ENCODE data around the gene SETD1A. TPM values are rescaled to one million over a fixed set of nuclear protein-coding genes. Genes with fewer than 3 reads are reported as not detected.
A peak's percentile ranks its signal among the peaks of the same experiment; 100 is the strongest.

The SETD1A gene
- total and polyA plus RNA-seq, 2 of the 8 experiments (the other 6 are each of a cell fraction or from before 2014, with no cell fraction given) = 4.8 to 29.0 TPM

DNA sequence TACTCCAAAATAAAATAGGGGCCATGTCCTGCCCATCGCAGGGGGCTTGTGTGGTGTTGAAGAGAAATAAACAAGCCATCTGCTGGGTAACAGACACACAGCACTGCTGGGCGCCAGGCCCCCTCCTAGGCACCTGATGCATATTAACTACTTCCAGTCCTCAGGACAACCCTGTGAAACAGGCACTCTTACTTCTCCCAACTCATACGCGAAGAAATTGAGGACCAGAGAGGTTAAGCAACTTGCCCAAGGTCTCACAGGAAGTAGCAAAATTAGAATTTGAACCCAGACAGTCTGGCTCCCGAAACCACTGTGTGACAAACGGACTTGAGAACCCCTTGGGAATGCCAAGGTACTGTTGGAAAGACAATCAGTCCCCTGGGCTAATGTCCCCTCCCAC, 50.1 kb downstream of the SETD1A start:
- Histone ChIP-seq H3K36me3 (ENCODE audit: control insufficient read depth in 2 of 4, insufficient read depth in 4 of 4, low read length in 3 of 4) (no peaks in the 10 kb centered on the region), H2AFZ (ENCODE audit: low read length) (no peak overlapping the region), H4K91ac (replicated peaks; ENCODE audit: insufficient read length, low read length) (no peak overlapping the region), H3K79me2 (ENCODE audit: control insufficient read depth in 1 of 2, insufficient read depth in 2 of 2, low read length in 2 of 2) (peaks cover 0 to 4% of the 10 kb centered on the region in 2 experiments; a peak in 1 of 4 replicates), H3K4me1 (replicated peaks in 1 of 4; ENCODE audit: control insufficient read depth in 3 of 4, insufficient read depth in 4 of 4, low read length in 3 of 4) (peaks cover 4 to 18% (median 6%) of the 10 kb centered on the region in 4 experiments), H3K4ac (replicated peaks; ENCODE audit: insufficient read length, low read depth, low read length) (no peak overlapping the region), H2BK20ac (ENCODE audit: low read length) (no peak overlapping the region), H4K20me1 (replicated peaks in 1 of 2; ENCODE audit: control insufficient read depth in 1 of 2, insufficient read depth in 2 of 2, low read length in 2 of 2) (peaks cover 0 to 4% of the 10 kb centered on the region in 2 experiments), H2AK5ac (ENCODE audit: low read depth, low read length) (no peak overlapping the region), H3K14ac (ENCODE audit: insufficient read length) (no peak overlapping the region), H3K27me3 (replicated peaks in 1 of 4; ENCODE audit: control insufficient read depth in 3 of 4, extremely low read depth in 1 of 4, insufficient read depth in 3 of 4, low read length in 3 of 4) (no peaks in the 10 kb centered on the region; a peak in 2 of 7 replicates), H3K79me1 (ENCODE audit: low read depth, low read length) (0 out of 2 replicates have a peak, but pooled peaks cover 6% of the 10 kb centered on the region), H3K9me3 (ENCODE audit: insufficient read depth in 2 of 2, low read depth in 1 of 2, low read length in 1 of 2) (no peaks in the 10 kb centered on the region), H3K23me2 (ENCODE audit: low read depth, low read length) (peaks cover 1% of the 10 kb centered on the region; the same call in 1 of the 2 replicates), H3K18ac (ENCODE audit: extremely low read depth, low read length) (no peak overlapping the region), H2BK15ac (ENCODE audit: low read length) (no peak overlapping the region), H3K56ac (replicated peaks; ENCODE audit: insufficient read length, low read depth, low read length) (no peak overlapping the region), H4K8ac (ENCODE audit: extremely low read depth, insufficient read depth, low read length) (no peak overlapping the region), H2BK5ac (ENCODE audit: low read depth, low read length) (no peak overlapping the region), H2BK120ac (replicated peaks; ENCODE audit: low read depth, low read length) (no peak overlapping the region), H3K4me2 (ENCODE audit: insufficient read depth in 1 of 2, low read depth in 2 of 2, low read length in 2 of 2) (peak overlapping the region in 1 of 2 experiments; percentile 31; a peak in 1 of 4 replicates), H4K5ac (ENCODE audit: insufficient read length, low read depth, low read length) (no peak overlapping the region), H3K27ac (ENCODE audit: low read depth, low read length) (no peak overlapping the region), H2BK12ac (ENCODE audit: low read depth, low read length) (no peak overlapping the region), H3K9ac (replicated peaks in 1 of 4; ENCODE audit: extremely low read depth in 1 of 4, low read depth in 3 of 4, low read length in 3 of 4) (no peak overlapping the region), H3K23ac (ENCODE audit: insufficient read length) (no peak overlapping the region), H3K4me3 (ENCODE audit: extremely low read depth in 1 of 4, insufficient read depth in 2 of 4, low read depth in 3 of 4, low read length in 4 of 4) (no peak overlapping the region)
- TF ChIP-seq KDM4A (IDR thresholded peaks at IDR 0.05; ENCODE audit: low read depth, low read length, severe bottlenecking) (no peak), KDM1A (IDR thresholded peaks at IDR 0.05; ENCODE audit: borderline replicate concordance, low read length) (peak; percentile 49; the same call in 1 of the 2 replicates)
- no peak for FAIRE-seq
- 79% methylated on average over 6 of the region's 6 CpGs; no CpG with 5 or more reads in 1 of the 2 experiments for WGBS, 2 experiments (ENCODE audit: extremely low coverage in 1 of 2, insufficient coverage in 1 of 2, insufficient read length in 1 of 2, insufficient replicate concordance in 2 of 2, low coverage in 1 of 2, low lambda C conversion rate in 2 of 2, missing lambda C conversion rate in 1 of 2)
- POLR2A ChIA-PET (ENCODE audit: partially characterized antibody) = interaction anchor here (1.0 kb wide), 1 partner anchor 17 kb away, joined by 3 read pairs; no protein-coding TSS in a partner anchor
- no peak for DNase-seq (ENCODE audit: low read depth in 1 of 2, low spot score in 2 of 2)
- CTCF ChIA-PET (ENCODE audit: partially characterized antibody) = interaction anchor here (1.4 to 3.9 kb wide), 3 partner anchors 22 to 94 kb away, joined by 5 to 21 read pairs (median 7); partner anchors contain the start of gene HSD3B7

All from H1 (cell line).